Omental fat pad (tissue), 4 donors: ENCODE data around the gene ROBO4. TPM values are rescaled to one million over a fixed set of nuclear protein-coding genes. Genes with fewer than 3 reads are reported as not detected.

ENCODE experiments used
- ATAC-seq: fragments of 150-250 bp; one replicate; pipeline ENCODE4 v1.9.1; 2016; ENCODE audit warnings: mild to moderate bottlenecking, moderate library complexity; ENCODE audit not compliant: low FRiP score
- DNase-seq: peaks from one replicate; pipeline ENCODE4 v3.0.0-alpha.2; 2019; ENCODE audit warnings: low spot score
- CTCF ChIP-seq, 3 donors: fragments of 450-650 bp; IDR thresholded peaks; one replicate each; pipeline ENCODE4 v1.5.1; 2016 to 2017; ENCODE audit warnings: antibody characterized with exemption in 3 of 3, mild to moderate bottlenecking in 3 of 3, moderate library complexity in 2 of 3
- total RNA-seq, 4 donors: library from RNA; depleted of rRNA; stranded (reverse); fragments of >200 nt; gene quantifications; one replicate each; pipeline ENCODE4 v1.1.0, GENCODE V29; 2016

Gene ROBO4
- total RNA-seq, 4 donors from 2014 or later: 31.7 to 152 (median 75.2) TPM

- DNase-seq (no peak), ATAC-seq (no peak)
- TF ChIP-seq CTCF (IDR thresholded peaks at IDR 0.05): no peak
These were observed 29.1 kb downstream of the ROBO4 start for GRCh38 chr11:124868331-124869274.

DNA sequence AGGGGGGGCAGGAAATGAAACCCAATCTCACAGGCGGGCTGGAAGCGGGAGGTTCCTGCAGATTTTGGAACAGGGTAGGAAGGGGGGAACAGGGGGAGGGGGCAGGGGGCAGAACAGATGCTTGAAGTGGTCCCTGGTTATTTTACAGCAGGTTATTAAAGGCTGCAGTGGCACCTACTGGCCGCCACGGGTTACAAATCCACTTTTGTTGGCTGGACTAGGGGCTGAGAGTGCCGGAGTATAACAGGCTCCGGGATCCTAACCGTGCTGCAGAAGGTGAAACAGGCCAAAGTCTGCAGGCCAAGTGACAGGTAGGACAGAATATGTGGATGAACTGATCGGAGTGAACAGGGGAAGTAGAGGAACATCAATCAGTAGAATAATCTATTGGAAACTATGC is 30.0 kb downstream of the ROBO4 start:
- no peak for TF ChIP-seq CTCF (IDR thresholded peaks at IDR 0.05)
- ATAC-seq (no peak), DNase-seq (no peak)

GRCh38 chr11:124865902-124866851 is 31.5 kb downstream of the ROBO4 start:
- peak in 1 of 3 donors; percentile 65 for TF ChIP-seq CTCF (IDR thresholded peaks at IDR 0.05)
- ATAC-seq (peak; percentile 31), DNase-seq (no peak)

- ATAC-seq (no peak), DNase-seq (no peak)
- no peak for TF ChIP-seq CTCF (IDR thresholded peaks at IDR 0.05)
These were observed 32.3 kb downstream of the ROBO4 start, which contains the start of gene ROBO3 for GRCh38 chr11:124865181-124865901. TSS of gene ROBO3 (plus strand) at chr11:124865432. CDS start at chr11:124865578, 146 bp downstream.

GRCh38 chr11:124864892-124865180 is 32.8 kb downstream of the ROBO4 start:
- TF ChIP-seq CTCF (IDR thresholded peaks at IDR 0.05): no peak
- DNase-seq: no peak
- ATAC-seq: no peak

DNA sequence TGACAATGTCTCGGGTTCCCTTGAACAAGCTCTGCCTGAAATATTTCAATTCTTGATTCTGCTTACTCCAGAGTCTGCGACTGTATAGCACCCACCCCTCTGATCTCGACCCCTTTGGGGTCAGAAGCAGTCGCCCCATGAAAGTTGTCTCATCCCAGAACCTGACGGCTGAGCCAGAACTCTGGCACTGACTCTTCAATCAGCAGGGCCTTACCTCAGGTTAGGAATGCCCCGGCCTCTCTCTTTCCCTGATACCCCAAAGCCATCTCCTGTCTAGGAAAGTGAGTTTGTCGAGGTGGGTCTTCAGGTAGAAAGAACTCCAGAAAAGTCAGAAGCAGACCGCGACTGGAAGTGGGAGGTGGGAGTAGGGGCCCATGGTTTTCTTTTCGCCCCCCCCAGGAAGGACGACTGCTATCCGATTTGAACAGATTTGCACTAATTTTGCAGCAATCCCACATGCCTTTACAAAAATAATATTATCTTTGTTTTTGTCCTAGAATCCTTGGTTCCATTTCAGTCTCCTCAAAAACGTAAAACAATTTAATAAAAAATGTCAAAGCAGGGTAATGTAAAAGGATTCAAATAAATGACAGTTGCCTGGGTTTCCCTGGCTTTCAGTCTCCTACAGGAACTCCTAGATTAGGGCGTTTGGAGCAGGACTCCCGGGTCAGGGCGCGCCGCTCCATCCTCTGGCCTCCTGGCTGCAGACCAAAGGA is 33.3 kb downstream of the ROBO4 start:
- TF ChIP-seq CTCF (IDR thresholded peaks at IDR 0.05): no peak
- DNase-seq (no peak), ATAC-seq (no peak)
